NOMO-1 (cell line): Measurements from ENCODE around the gene FSD1.

ENCODE experiments used
- DNase-seq, 2 experiments: peaks; one replicate each; lab custom pipeline; 2025; ENCODE audit not compliant: unreplicated experiment in 2 of 2; lab: John Stamatoyannopoulos, UW

The FSD1 gene

GRCh38 chr19:4362101-4362828 lies 57.9 kb downstream of the FSD1 start:
- no peak for DNase-seq

GRCh38 chr19:4362831-4363545 lies 58.6 kb downstream of the FSD1 start:
- DNase-seq, result no peak

GRCh38 chr19:4363571-4364304 lies 59.3 kb downstream of the FSD1 start:
- no peak for DNase-seq

- no peak for DNase-seq
Observed at GRCh38 chr19:4365341-4365740, 60.9 kb downstream of the FSD1 start.

GRCh38 chr19:4365791-4366665 lies 61.6 kb downstream of the FSD1 start:
- no peak for DNase-seq

GRCh38 chr19:4366666-4367335 lies 62.4 kb downstream of the FSD1 start:
- no peak for DNase-seq

GRCh38 chr19:4367336-4367723 lies 62.9 kb downstream of the FSD1 start:
- DNase-seq, result no peak

DNA sequence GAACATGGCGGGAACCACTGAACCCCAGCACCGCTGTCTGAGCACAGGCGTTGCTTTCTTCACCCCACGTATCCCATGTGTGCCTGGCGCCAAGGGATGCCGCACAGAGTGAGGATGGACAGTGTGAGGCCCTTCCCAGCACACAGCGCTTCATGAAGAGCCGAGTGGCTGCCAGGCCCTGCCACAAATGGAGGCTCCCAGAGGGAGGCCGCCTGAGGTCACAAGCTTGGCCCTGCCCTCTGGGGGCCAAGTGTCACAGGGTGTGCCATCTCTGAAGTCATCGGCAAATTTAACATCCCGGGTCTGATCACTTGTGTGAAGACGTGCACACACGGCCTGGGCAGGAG lies 63.4 kb downstream of the FSD1 start:
- DNase-seq, result no peak

GRCh38 chr19:4368128-4368820 lies 63.9 kb downstream of the FSD1 start:
- no peak for DNase-seq

- peak; percentile 75 to 80 for DNase-seq
Observed at GRCh38 chr19:4369109-4369887, 64.9 kb downstream of the FSD1 start.

DNA sequence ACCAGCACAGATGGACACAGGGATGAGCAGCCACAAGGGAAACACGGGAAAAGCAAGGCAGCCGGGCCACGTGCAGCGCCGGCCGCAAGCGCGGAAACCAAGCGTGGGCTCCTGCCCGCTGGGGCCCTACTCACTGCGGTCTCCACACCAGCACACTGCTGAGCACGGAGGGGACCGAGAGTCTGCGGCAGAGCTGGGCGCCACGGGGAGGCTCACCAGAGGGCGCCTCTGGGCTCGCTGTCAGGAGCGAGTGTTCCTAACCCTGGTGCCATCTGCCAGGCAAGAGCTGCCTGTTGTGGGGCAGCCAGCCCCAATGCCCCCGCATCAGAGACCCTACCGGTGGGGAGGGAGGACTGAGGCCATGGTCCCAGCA lies 65.5 kb downstream of the FSD1 start:
- DNase-seq, result peak; percentile 54 to 61

DNA sequence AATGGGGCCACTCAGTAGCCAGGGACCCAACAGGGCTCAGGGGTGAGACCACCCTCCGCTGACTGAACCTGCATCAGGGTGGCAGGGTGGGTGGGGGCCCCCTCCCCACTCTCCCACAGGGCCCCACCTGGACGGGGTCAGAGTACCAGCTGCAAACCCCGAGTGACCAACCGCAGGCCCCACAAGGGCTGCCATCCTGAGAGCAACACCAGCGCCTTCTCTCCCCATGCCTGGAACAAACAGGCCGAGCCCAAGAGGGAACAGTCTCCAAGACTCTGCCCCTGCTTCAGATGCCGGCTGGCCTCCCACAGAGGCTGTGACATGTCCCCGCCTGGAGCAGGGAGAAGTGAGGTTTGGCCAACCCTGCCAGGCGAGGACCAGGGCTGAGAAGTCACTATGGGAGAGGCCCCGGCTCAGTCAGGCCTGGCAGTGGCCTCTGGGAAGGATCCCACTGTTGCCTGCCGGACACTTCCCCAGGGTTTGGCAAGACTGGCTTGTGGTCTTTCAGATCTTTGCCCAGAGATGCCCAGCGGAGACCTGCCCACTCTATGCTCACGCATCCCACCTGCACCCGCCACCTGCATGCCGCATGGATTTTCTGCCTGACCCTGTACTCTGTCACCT lies 66.1 kb downstream of the FSD1 start:
- DNase-seq, result no peak

DNA sequence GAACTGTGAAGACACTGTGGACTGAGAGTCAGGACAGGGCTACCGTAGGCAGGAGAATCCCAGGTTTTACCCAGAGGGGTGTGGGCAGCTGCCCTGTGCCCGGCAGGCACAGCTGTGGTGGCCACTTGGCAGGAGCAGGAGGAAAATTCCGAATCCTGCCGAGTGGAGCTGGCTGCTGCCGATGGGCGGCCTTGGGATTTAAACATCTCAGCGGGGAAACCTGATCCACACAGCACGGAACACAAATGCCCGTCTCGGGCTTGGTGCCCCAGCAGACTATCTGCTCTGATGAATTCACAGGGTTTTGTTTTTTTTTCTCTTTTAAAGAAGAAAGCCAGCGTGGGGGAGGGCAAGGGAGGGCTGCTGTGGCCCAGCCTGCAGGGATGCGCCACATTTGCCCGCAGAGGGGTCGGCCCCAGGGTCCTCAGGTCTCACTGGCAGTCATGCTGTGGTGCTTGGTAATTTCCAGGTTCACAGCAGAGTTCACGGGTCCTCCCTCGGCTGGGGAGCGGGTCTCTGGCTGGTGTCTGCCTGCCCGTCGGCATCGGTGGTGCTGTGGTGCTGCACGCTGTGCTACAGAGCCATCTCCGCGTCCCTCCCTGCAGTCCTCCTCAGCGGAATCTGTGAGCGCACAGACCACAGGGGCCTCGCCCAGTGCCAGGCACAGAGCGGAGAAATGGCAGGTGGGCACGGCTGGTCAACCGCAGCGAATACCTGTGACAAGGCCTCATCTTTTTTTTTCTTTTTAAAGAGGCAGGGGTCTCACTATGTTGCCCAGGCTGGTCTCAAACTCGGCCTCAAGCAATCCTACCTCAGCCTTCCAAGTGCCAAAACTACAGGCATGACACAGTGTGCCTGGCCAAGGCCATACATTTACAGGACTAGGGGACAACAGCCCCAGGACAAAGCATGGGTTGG lies 67.1 kb downstream of the FSD1 start:
- DNase-seq, result no peak

DNA sequence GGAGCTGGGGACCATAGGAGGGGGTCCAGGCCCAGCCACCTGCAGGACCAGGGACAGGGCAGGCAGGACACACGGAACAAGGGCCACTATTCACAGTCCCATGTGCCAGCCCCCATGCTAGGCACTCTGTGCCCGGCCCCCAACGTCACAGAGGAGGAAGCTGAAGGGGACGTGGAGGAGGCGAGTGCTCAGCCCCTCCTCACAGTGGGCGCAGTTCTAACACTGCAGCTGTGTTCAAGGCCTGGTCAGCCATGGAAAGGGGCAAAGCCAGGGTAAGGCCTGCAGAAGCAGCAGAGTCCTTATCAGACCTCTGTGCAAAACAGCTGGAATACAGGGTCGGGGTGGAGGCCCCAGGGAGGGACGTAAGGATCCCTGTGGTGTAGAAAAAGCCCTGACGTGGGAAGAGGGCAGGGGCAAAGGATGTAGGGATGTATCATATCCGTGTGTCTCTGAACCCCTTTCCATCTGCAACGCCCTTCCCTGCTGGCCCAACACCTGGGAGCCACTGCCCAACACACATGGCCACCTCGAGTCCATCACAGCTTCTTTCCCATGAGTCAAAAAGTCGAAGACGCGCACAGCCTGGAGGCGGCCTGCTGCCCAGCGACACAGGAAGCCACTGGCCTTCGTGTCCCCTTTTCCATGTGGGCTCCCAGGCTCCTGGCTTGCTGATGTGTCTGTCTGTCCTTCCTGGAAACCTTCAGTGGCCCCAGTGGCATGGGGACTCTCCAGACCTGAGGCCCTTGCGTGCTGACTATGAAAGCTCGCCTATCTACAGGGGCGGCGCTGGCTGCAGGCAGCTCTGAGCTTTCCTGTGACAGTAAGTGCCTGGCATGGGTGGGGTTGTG lies 68.0 kb downstream of the FSD1 start:
- DNase-seq, result no peak

DNA sequence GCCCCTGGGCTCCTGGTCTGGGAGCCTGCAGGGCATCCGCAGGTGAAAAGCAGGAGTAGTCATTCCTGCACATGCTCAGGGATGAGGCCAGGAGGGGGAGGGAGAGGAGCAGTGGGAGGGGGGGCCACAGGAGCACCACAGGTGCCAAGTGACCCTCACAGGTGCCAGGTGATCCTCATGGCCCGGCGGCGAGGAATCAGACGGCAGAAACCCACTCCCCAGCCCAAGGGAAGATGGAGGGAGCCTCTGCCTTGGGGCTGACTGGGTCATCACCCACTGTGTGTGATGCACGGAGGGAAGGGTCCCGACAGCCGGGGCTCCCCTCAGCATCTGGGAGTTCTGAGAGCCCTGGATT lies 68.6 kb downstream of the FSD1 start:
- DNase-seq, result no peak
